Activated CD8-positive, alpha-beta T cell treated with anti-CD3 and anti-CD28 coated beads for 36 hours (primary cell): Measurements from ENCODE around the gene FAM168A. TPM values are rescaled to one million over a fixed set of nuclear protein-coding genes. Genes with fewer than 3 reads are reported as not detected.

Experiments
- ATAC-seq: fragments of 200-7000 bp; cut with Tn5 transposase; one replicate; pipeline ENCODE4 v1.10.0; 2021; ENCODE audit warnings: mild to moderate bottlenecking, moderate library complexity
- CTCF ChIA-PET: fragments of 350-600 bp; sonication (Branson Sonifier 250); formaldehyde crosslinking; loops from one replicate; lab custom pipeline; 2021; ENCODE audit warnings: antibody characterized with exemption; lab: Charles Lee
- POLR2A ChIA-PET: fragments of 350-600 bp; sonication (Branson Sonifier 250); formaldehyde crosslinking; loops from one replicate; lab custom pipeline; 2021; ENCODE audit warnings: antibody characterized with exemption; lab: Charles Lee
- DNase-seq: peaks from one replicate; pipeline ENCODE4 v3.0.0-alpha.2; 2020
- H3K27ac Mint-ChIP-seq: one replicate; pipeline ENCODE4 v1.8.0; 2021; ENCODE audit warnings: mild to moderate bottlenecking, mixed read lengths
- H3K27me3 Mint-ChIP-seq: one replicate; pipeline ENCODE4 v1.8.0; 2021; ENCODE audit warnings: mixed read lengths
- H3K36me3 Mint-ChIP-seq: one replicate; pipeline ENCODE4 v1.8.0; 2021; ENCODE audit warnings: low read depth, mixed read lengths
- H3K4me1 Mint-ChIP-seq: one replicate; pipeline ENCODE4 v1.8.0; 2021; ENCODE audit warnings: low read depth, mixed read lengths
- H3K4me3 Mint-ChIP-seq: one replicate; pipeline ENCODE4 v1.8.0; 2021; ENCODE audit warnings: mild to moderate bottlenecking, moderate library complexity, mixed read lengths
- H3K9me3 Mint-ChIP-seq: one replicate; pipeline ENCODE4 v1.8.0; 2021; ENCODE audit warnings: mixed read lengths
- CTCF ChIP-seq: fragments of 200-600 bp; IDR thresholded peaks from one replicate; pipeline ENCODE4 v1.8.0; 2022; ENCODE audit warnings: antibody characterized with exemption, mild to moderate bottlenecking
- intact Hi-C: fragments of 100-400 bp; cut with micrococcal nuclease; formaldehyde crosslinking; loops from one replicate; pipeline ENCODE4 v1.10.0; 2022
- total RNA-seq, 2 experiments: library from RNA; stranded (reverse); gene quantifications; one replicate each; pipeline ENCODE4 v1.2.3, GENCODE V29; 2021

FAM168A gene
- total RNA-seq, 2 experiments from 2014 or later = 13.0 to 14.2 TPM

DNA sequence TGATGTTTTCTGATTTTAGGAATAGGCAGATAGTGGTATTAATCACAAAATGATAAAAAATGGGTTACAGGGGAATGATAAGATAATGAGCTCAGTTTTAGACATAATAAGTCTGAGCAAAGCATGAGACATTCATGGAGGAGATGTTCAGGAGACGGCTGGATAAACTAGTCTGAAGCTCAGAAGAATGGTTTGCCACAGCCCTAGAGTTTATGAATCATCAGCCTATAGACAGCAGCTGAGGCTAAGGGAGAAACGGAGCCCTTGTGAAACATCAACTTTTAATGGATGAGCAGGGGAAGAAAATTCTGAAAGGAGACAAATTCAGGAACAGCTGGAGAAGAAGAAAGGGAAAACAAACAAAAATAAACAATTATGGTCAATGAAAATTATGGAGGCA, 134.6 kb downstream of the FAM168A start:
- intact Hi-C loops = no loop called here
- no peak for DNase-seq
- Mint-ChIP-seq H3K4me3 (no peak overlapping the region), H3K27me3 (no peaks in the 10 kb centered on the region), H3K9me3 (no peaks in the 10 kb centered on the region), H3K27ac (no peak overlapping the region), H3K4me1 (no peaks in the 10 kb centered on the region), H3K36me3 (no peaks in the 10 kb centered on the region)
- ChIA-PET POLR2A (no interaction called here), CTCF (interaction anchor here (0.6 to 2.9 kb wide), 3 partner anchors 16 to 198 kb away, joined by 3 to 16 read pairs (median 3); no protein-coding TSS in a partner anchor)
- no peak for TF ChIP-seq CTCF
- no peak for ATAC-seq

GRCh38 chr11:73461964-73462363, 135.9 kb downstream of the FAM168A start:
- H3K27me3 Mint-ChIP-seq = no peaks in the 10 kb centered on the region

GRCh38 chr11:73461335-73461840, 136.5 kb downstream of the FAM168A start:
- intact Hi-C loops = no loop called here
- Mint-ChIP-seq H3K27me3 (no peaks in the 10 kb centered on the region), H3K4me3 (no peak overlapping the region), H3K36me3 (no peaks in the 10 kb centered on the region), H3K4me1 (no peaks in the 10 kb centered on the region), H3K27ac (no peak overlapping the region), H3K9me3 (no peaks in the 10 kb centered on the region)
- ATAC-seq = no peak
- DNase-seq = no peak
- TF ChIP-seq CTCF = no peak
- ChIA-PET CTCF (no interaction called here), POLR2A (no interaction called here)

More at GRCh38 chr11:73461964-73462363, 135.9 kb downstream of the FAM168A start:
- no peaks in the 10 kb centered on the region for H3K9me3 Mint-ChIP-seq
- no peak for DNase-seq
- no peaks in the 10 kb centered on the region for H3K4me1 Mint-ChIP-seq
- CTCF ChIA-PET = no interaction called here
- no peak for TF ChIP-seq CTCF
- H3K27ac Mint-ChIP-seq = no peak overlapping the region
- intact Hi-C loops = no loop called here
- ATAC-seq = no peak
- no peak overlapping the region for H3K4me3 Mint-ChIP-seq
- H3K36me3 Mint-ChIP-seq = no peaks in the 10 kb centered on the region
- POLR2A ChIA-PET = no interaction called here

DNA sequence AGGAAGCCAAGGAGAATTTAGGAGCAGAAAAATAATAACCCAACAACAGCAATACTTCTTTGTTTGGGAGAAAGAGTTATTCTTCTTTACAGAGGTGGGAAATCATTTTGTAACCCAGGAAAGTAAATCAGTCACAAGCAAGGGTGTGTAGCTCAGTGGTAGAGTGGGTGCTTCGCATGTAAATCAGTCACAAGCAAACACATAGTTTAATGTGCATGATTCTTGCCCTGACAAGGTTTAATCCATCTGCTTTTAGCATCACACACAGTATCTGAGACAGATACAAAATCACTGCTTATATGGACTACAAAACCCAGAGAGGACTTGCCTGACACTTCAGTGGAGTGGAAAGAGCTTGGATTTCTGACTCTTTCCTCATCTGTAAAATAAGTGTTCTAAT, 139.7 kb downstream of the FAM168A start:
- H3K36me3 Mint-ChIP-seq = no peaks in the 10 kb centered on the region
- no peak for DNase-seq
- POLR2A ChIA-PET = interaction anchor here (0.6 to 1.2 kb wide), 2 partner anchors 17 to 765 kb away, joined by 3 to 4 read pairs; no protein-coding TSS in a partner anchor
- no peak for ATAC-seq
- no peaks in the 10 kb centered on the region for H3K9me3 Mint-ChIP-seq
- H3K4me3 Mint-ChIP-seq = no peak overlapping the region
- no peaks in the 10 kb centered on the region for H3K4me1 Mint-ChIP-seq
- intact Hi-C loops = no loop called here
- CTCF ChIA-PET = no interaction called here
- no peak overlapping the region for H3K27ac Mint-ChIP-seq
- no peaks in the 10 kb centered on the region for H3K27me3 Mint-ChIP-seq
- no peak for TF ChIP-seq CTCF

DNA sequence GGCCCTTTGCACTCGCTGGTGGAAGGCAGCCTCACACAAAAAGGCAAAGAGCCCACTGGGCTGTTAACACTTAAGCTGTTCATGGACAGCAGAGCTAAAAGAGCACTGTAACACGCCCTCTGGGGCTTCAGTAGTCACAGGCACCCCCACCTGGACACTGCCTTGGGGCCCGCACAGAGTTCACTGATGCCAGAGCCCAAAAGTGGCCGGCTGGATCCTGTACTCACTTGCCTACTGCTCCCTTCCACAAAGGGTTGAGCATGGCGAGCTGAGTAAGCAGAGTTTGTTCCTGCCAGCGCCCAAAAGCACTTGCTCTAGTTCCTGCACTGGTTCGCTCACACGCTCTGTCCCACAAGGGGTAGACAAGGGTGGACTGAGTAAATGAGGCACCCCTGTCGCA, 142.9 kb downstream of the FAM168A start:
- ATAC-seq = no peak
- Mint-ChIP-seq H3K27me3 (no peaks in the 10 kb centered on the region), H3K36me3 (no peaks in the 10 kb centered on the region), H3K4me1 (no peaks in the 10 kb centered on the region), H3K4me3 (no peak overlapping the region), H3K27ac (no peak overlapping the region), H3K9me3 (no peaks in the 10 kb centered on the region)
- ChIA-PET CTCF (interaction anchor here (1.4 kb wide), 1 partner anchor 104 kb away, joined by 3 read pairs; no protein-coding TSS in a partner anchor), POLR2A (interaction anchor here (0.7 kb wide), 1 partner anchor 217 kb away, joined by 3 read pairs; no protein-coding TSS in a partner anchor)
- no peak for TF ChIP-seq CTCF
- no peak for DNase-seq
- intact Hi-C loops = no loop called here
